Thoracic aorta (tissue), 2 donors: ENCODE results near the gene NKG7. TPM values are rescaled to one million over a fixed set of nuclear protein-coding genes. Genes with fewer than 3 reads are reported as not detected.
A peak's percentile ranks its signal among the peaks of the same experiment; 100 is the strongest.

Experiments
- ATAC-seq: fragments of 150-250 bp; one replicate; pipeline ENCODE4 v1.8.0; 2017; ENCODE audit warnings: low read depth; ENCODE audit not compliant: insufficient number of reproducible peaks, low FRiP score
- DNase-seq: peaks from one replicate; pipeline ENCODE4 v3.0.0-alpha.2; 2020; ENCODE audit warnings: low spot score
- H3K27ac ChIP-seq, 2 donors: fragments of 200-600 bp; sonication (generic); 1 replicate in 1 of 2; 2 replicates in 1 of 2; pipeline ENCODE4 v1.5.1; 2016; ENCODE audit warnings: mild to moderate bottlenecking in 2 of 2, moderate library complexity in 2 of 2
- H3K27me3 ChIP-seq: fragments of 200-600 bp; sonication (generic); replicated peaks from 2 replicates; pipeline ENCODE4 v1.6.0; 2016; ENCODE audit warnings: mild to moderate bottlenecking; ENCODE audit not compliant: insufficient read depth
- H3K36me3 ChIP-seq: fragments of 200-600 bp; sonication (generic); one replicate; pipeline ENCODE4 v1.5.1; 2016
- H3K4me1 ChIP-seq, 2 donors: fragments of 200-600 bp; sonication (generic); 1 replicate in 1 of 2; 2 replicates in 1 of 2; pipeline versions ENCODE4 v1.5.1 to v1.6.0; 2016; ENCODE audit warnings: low read depth in 2 of 2, mild to moderate bottlenecking in 1 of 2; ENCODE audit not compliant: control insufficient read depth in 1 of 2
- H3K4me3 ChIP-seq: fragments of 200-600 bp; sonication (generic); 2 replicates; pipeline ENCODE4 v1.5.1; 2016; ENCODE audit warnings: mild to moderate bottlenecking
- H3K9me3 ChIP-seq: fragments of 200-600 bp; sonication (generic); 2 replicates; pipeline ENCODE4 v1.5.1; 2016
- total RNA-seq, 2 donors: library from RNA; depleted of rRNA; stranded (reverse); fragments of >200 nt; gene quantifications; one replicate each; pipeline versions ENCODE4 v1.1.0 to v1.2.3, GENCODE V29; 2016
- TF ChIP-seq, protein P1 (sequence below): fragments of 200-600 bp; sonication (generic); IDR thresholded peaks from one replicate; pipeline ENCODE4 v1.5.1; 2019; ENCODE audit warnings: antibody characterized with exemption

NKG7 gene
- total RNA-seq, 2 donors from 2014 or later = 0.54 to 4.4 TPM

DNA sequence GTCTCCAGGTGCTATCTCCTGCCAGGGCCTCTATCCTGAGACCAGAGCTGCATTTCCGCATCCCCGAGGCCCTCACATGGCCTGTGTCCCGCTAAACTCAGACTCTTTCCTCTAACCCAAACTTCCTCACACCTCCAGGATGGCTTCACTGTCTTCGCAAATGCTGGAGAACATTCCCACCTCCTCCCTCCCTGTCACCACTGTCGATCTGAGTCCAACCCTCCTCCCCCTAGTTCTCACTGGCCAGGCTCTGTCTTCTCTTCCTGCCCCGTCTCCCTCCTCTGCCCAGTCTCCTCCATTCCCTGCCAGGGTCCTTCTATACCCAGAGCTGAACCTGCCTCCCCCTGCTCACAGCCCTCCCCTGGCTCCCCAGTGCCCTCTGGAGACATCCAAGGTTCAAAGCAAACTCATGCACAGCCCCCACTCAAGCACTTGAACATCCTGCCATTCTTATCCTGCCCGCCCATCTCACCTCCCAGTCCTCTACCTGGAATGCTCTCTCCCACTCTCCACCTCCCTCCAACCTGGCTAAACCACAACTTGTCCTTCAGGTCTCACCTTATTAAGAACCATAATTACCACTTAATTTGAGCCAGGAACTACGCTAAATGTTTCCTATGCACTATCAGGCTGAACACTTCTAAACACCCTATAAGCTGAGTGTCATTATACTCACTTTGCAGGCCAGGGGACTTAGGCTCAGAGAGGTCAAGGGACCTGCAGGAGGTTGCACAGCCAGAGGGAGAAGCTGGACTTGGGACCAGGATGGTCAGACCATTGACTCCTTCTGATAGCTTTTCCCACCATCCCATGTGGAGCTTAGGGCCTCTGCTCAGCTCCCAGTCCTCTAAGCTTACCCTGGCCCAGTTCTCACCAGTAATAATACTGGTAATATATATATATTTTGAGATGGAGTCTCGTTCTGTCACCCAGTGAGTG lies 29.6 kb downstream of the NKG7 start:
- Histone ChIP-seq H3K27me3 (no peaks in the 10 kb centered on the region), H3K9me3 (no peaks in the 10 kb centered on the region), H3K36me3 (peaks cover 6% of the 10 kb centered on the region), H3K27ac (no peak overlapping the region), H3K4me1 (peaks cover 0 to 18% of the 10 kb centered on the region in 2 donors), H3K4me3 (no peak overlapping the region)
- DNase-seq (no peak), ATAC-seq (no peak)
- TF ChIP-seq, protein P1, sequence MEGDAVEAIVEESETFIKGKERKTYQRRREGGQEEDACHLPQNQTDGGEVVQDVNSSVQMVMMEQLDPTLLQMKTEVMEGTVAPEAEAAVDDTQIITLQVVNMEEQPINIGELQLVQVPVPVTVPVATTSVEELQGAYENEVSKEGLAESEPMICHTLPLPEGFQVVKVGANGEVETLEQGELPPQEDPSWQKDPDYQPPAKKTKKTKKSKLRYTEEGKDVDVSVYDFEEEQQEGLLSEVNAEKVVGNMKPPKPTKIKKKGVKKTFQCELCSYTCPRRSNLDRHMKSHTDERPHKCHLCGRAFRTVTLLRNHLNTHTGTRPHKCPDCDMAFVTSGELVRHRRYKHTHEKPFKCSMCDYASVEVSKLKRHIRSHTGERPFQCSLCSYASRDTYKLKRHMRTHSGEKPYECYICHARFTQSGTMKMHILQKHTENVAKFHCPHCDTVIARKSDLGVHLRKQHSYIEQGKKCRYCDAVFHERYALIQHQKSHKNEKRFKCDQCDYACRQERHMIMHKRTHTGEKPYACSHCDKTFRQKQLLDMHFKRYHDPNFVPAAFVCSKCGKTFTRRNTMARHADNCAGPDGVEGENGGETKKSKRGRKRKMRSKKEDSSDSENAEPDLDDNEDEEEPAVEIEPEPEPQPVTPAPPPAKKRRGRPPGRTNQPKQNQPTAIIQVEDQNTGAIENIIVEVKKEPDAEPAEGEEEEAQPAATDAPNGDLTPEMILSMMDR = no peak

DNA sequence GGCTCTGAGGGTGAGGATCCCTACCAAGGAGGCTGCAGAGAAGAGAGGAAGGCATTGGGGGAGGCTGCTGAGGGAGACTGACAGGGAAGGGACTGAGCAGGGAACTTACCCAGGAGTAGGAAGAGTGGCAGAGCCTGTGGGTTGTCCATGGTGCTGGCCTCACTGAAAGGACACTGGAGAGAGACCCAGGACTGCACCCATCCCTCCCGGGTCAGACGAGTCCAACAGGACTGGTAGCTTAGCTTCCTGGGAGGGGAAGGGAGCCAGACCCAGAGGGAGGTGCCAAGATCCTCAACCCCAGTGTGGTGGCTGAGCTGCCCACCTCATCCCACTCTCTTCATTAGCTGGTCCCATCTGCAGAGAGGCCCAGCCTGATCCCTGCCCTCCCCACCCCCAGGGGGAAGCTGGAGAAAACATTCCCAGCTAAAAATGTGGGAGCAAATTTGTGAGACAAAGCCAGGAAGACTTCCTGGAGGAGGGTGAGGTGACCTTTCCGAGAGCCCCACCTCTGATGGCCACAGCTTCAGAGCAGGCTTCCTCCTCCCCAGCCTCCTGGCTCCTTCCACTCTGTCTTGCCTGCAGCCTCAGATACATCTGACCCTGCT lies 30.4 kb downstream of the NKG7 start, which contains the start of gene VSIG10L:
TSS of gene VSIG10L (minus strand) at position 164 of the 605 bp plus-strand sequence. CDS start at position 149, 15 bp downstream.
- no peak for DNase-seq
- Histone ChIP-seq H3K36me3 (peaks cover 6% of the 10 kb centered on the region), H3K9me3 (no peaks in the 10 kb centered on the region), H3K4me1 (peaks cover 0 to 18% of the 10 kb centered on the region in 2 donors), H3K4me3 (no peak within 1 kb of the TSS), H3K27me3 (no peaks in the 10 kb centered on the region), H3K27ac (peak within 1 kb of the TSS; percentile 78 to 83)
- TF ChIP-seq, protein P1 = no peak
- no peak for ATAC-seq

DNA sequence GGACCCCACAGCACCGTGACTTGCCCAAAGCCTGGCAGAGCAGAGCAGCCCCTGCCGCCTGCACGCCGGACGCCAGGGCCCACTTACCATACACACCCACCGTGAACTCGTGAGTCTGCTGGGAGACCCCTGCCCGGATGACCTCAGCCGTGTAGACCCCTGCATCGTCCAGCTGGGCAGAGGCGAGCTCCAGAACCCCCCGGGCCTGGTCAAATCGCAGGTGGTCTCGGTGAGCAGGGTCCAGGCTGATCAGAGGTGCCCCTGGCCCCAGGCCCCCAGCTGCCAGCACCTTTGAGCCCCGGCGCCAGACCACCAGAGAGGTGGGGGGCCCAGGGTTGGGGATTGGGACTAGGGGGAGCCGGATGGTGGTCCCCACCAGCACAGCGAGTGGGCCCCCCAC lies 31.4 kb downstream of the NKG7 start:
- Histone ChIP-seq H3K27ac (peak overlapping the region; percentile 78 to 83), H3K36me3 (peaks cover 6% of the 10 kb centered on the region), H3K4me3 (no peak overlapping the region), H3K9me3 (no peaks in the 10 kb centered on the region), H3K27me3 (no peaks in the 10 kb centered on the region), H3K4me1 (peaks cover 0 to 18% of the 10 kb centered on the region in 2 donors)
- TF ChIP-seq, protein P1 = no peak
- DNase-seq (no peak), ATAC-seq (no peak)

DNA sequence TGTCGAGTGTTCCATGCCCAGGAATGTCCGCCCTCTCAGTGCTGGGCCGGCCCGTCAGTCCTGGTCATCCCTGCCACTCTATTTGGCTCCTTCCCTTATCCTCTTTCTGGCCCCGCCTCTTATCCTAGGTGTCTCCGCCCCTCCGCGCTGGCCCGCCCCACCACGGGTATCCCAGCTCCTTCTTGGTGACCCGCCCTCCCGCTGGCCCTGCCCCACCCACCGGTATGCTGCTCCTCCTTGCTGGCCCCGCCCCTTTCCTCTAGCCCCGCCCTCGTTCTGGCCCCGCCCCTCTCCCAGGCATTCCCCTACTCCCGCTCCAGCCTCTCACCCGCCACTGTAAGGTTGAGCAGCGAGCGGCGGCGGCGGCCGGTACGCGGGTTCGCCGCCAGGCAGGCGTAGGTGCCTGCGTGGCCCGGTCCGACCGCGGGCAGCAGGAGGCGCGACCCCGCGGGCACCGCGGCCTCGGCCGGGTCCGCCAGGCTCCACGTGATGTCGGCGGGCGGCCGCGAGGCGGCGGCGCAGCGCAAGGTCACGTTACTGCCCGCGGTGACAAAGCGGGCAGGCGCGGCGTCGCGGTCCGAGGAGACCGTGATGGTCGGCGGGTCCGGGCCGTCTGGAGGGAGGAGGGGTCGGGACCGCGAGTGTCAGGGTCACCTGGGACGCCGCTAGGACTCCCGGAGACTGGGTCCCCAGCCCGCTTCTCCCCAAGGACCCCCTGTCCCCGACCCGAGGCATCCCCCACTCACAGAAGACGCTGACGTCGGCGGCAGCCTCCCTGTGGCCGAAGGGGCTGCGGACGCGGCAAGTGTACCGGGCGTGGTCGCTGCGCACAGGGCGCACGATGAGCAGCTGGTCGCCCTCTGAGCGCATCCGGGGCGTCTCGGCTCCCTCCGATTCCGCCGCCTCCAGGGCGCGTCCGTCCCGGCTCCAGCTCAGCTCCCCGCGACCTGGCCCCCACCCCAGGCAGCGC lies 32.5 kb downstream of the NKG7 start:
- no peaks in the 10 kb centered on the region for H3K9me3 ChIP-seq
- H3K36me3 ChIP-seq = peaks cover under 1% of the 10 kb centered on the region
- TF ChIP-seq, protein P1 = peak; percentile 24
- H3K27me3 ChIP-seq = no peaks in the 10 kb centered on the region
- ATAC-seq = peak; percentile 90
- peak overlapping the region; percentile 78 to 83 for H3K27ac ChIP-seq
- H3K4me3 ChIP-seq = peak overlapping the region; percentile 76
- peak; percentile 99 for DNase-seq
- peaks cover 0 to 18% of the 10 kb centered on the region in 2 donors for H3K4me1 ChIP-seq
